Astrocyte of the spinal cord (primary cell): Measurements from ENCODE around the gene KCNE5.
"Not testable (repeated sequence)": the region's sequence is repeated elsewhere in the genome, so short reads cannot be mapped to it uniquely, and the experiment has no call there.

Source experiments
- DNase-seq: peaks from one replicate; pipeline ENCODE4 v3.0.0; 2011; ENCODE audit warnings: low read depth, low spot score
- H3K4me3 ChIP-seq: 2 replicates; pipeline ENCODE4 v1.5.1; 2011; ENCODE audit warnings: low read depth, mild to moderate bottlenecking, low read length, moderate library complexity
- CTCF ChIP-seq: IDR thresholded peaks from 2 replicates; pipeline ENCODE4 v1.5.1; 2012; ENCODE audit warnings: low read depth, mild to moderate bottlenecking, low read length, inconsistent platforms
- in situ Hi-C: cut with HindIII; loops from 2 replicates; pipeline ENCODE4 v1.10.0; 2017; ENCODE audit warnings: low sequenced_read_pairs

The KCNE5 gene

GRCh38 chrX:109578916-109579315 is 46.1 kb downstream of the KCNE5 start:
- no peak for TF ChIP-seq CTCF
- H3K4me3 ChIP-seq, result no peak overlapping the region
- in situ Hi-C loops, result no loop called here
- DNase-seq, result no peak

GRCh38 chrX:109577055-109577454 is 47.9 kb downstream of the KCNE5 start:
- DNase-seq, result no peak
- no peak for TF ChIP-seq CTCF
- in situ Hi-C loops, result no loop called here
- H3K4me3 ChIP-seq, result no peak overlapping the region

- H3K4me3 ChIP-seq, in situ Hi-C loops, DNase-seq: not testable (repeated sequence)
Measured at GRCh38 chrX:109576083-109576482, 48.9 kb downstream of the KCNE5 start.
